CD14-positive monocyte (primary cell): ENCODE results near the gene LIF. TPM values are rescaled to one million over a fixed set of nuclear protein-coding genes. Genes with fewer than 3 reads are reported as not detected.

Experiments used
- DNase-seq, 3 donors: peaks; one replicate each; pipeline ENCODE4 v3.0.0-alpha.2; 2011 to 2022
- H2AFZ ChIP-seq: 2 replicates; pipeline ENCODE4 v1.6.0; 2012; ENCODE audit warnings: mild to moderate bottlenecking, low read depth, low read length, inconsistent platforms; ENCODE audit not compliant: insufficient read depth, poor library complexity, severe bottlenecking
- H3K27ac ChIP-seq, 2 donors: 1 replicate in 1 of 2; 2 replicates in 1 of 2; pipeline ENCODE4 v1.5.1; 2012 to 2013; ENCODE audit warnings: low read length in 2 of 2, control low read depth in 1 of 2, inconsistent platforms in 1 of 2, low read depth in 1 of 2, mild to moderate bottlenecking in 1 of 2
- H3K27me3 ChIP-seq, 2 donors: one replicate each; pipeline versions ENCODE4 v1.6.0 to v1.6.1; 2011 to 2013; ENCODE audit warnings: low read length in 2 of 2; ENCODE audit not compliant: control insufficient read depth in 2 of 2, insufficient read depth in 2 of 2
- H3K36me3 ChIP-seq, 2 donors: replicated peaks in 1 of 2; 1 replicate in 1 of 2; 2 replicates in 1 of 2; pipeline versions ENCODE4 v1.5.1 to v1.6.1; 2012 to 2013; ENCODE audit warnings: low read length in 2 of 2, control low read depth in 1 of 2, inconsistent platforms in 1 of 2, mild to moderate bottlenecking in 1 of 2; ENCODE audit not compliant: insufficient read depth in 2 of 2, control insufficient read depth in 1 of 2
- H3K4me1 ChIP-seq, 2 donors: 1 replicate in 1 of 2; 2 replicates in 1 of 2; pipeline versions ENCODE4 v1.5.1 to v1.6.1; 2012 to 2013; ENCODE audit warnings: low read length in 2 of 2, control low read depth in 1 of 2, inconsistent platforms in 1 of 2, mild to moderate bottlenecking in 1 of 2, moderate library complexity in 1 of 2; ENCODE audit not compliant: insufficient read depth in 2 of 2, control insufficient read depth in 1 of 2
- H3K4me2 ChIP-seq: replicated peaks from 2 replicates; pipeline ENCODE3; 2012; ENCODE audit warnings: low read length, moderate library complexity, mild to moderate bottlenecking; ENCODE audit not compliant: poor library complexity, severe bottlenecking; ENCODE audit errors: extremely low read depth
- H3K4me3 ChIP-seq, 3 experiments: fragments of 200-600 bp in 1 of 3; sonication (generic) in 1 of 3; replicated peaks in 1 of 3; 1 replicate in 2 of 3; 2 replicates in 1 of 3; pipeline ENCODE4 v1.5.1; 2011 to 2013; ENCODE audit warnings: low read length in 3 of 3, mild to moderate bottlenecking in 3 of 3, control low read depth in 2 of 3, low read depth in 2 of 3, inconsistent platforms in 1 of 3, moderate library complexity in 1 of 3
- H3K79me2 ChIP-seq: 2 replicates; pipeline ENCODE4 v1.6.0; 2012; ENCODE audit warnings: mild to moderate bottlenecking, control low read depth, inconsistent platforms, low read length, moderate library complexity; ENCODE audit not compliant: insufficient read depth
- H3K9ac ChIP-seq: 2 replicates; pipeline ENCODE4 v1.6.0; 2017; ENCODE audit warnings: low read length, mild to moderate bottlenecking; ENCODE audit not compliant: insufficient read depth, poor library complexity, severe bottlenecking
- H3K9me3 ChIP-seq, 2 donors: replicated peaks in 1 of 2; 1 replicate in 1 of 2; 2 replicates in 1 of 2; pipeline versions ENCODE4 v1.5.1 to v1.6.1; 2012 to 2013; ENCODE audit warnings: low read length in 2 of 2, control low read depth in 1 of 2; ENCODE audit not compliant: control insufficient read depth in 1 of 2, insufficient read depth in 1 of 2
- H4K20me1 ChIP-seq: 2 replicates; pipeline ENCODE4 v1.6.0; 2012; ENCODE audit warnings: mild to moderate bottlenecking, low read length, control low read depth, moderate library complexity; ENCODE audit not compliant: insufficient read depth
- H3K27ac Mint-ChIP-seq, 7 donors: one replicate each; pipeline ENCODE4 v1.8.0; 2020; ENCODE audit warnings: mild to moderate bottlenecking in 7 of 7, mixed read lengths in 7 of 7, moderate library complexity in 6 of 7, inconsistent platforms in 2 of 7
- H3K27me3 Mint-ChIP-seq, 3 donors: one replicate each; pipeline ENCODE4 v1.8.0; 2021 to 2022; ENCODE audit warnings: low read depth in 3 of 3, mild to moderate bottlenecking in 3 of 3, mixed read lengths in 3 of 3, moderate library complexity in 3 of 3, inconsistent platforms in 1 of 3
- H3K36me3 Mint-ChIP-seq, 2 donors: one replicate each; pipeline ENCODE4 v1.8.0; 2020; ENCODE audit warnings: mixed read lengths in 2 of 2, inconsistent platforms in 1 of 2, mild to moderate bottlenecking in 1 of 2
- H3K4me1 Mint-ChIP-seq: one replicate; pipeline ENCODE4 v1.8.0; 2020; ENCODE audit warnings: mild to moderate bottlenecking, mixed read lengths
- H3K4me3 Mint-ChIP-seq, 2 donors: one replicate each; pipeline ENCODE4 v1.8.0; 2020; ENCODE audit warnings: mild to moderate bottlenecking in 2 of 2, mixed read lengths in 2 of 2, moderate library complexity in 1 of 2
- H3K9me3 Mint-ChIP-seq, 7 donors: one replicate each; pipeline ENCODE4 v1.8.0; 2020 to 2022; ENCODE audit warnings: mixed read lengths in 7 of 7, mild to moderate bottlenecking in 6 of 7, moderate library complexity in 6 of 7, inconsistent platforms in 2 of 7
- CTCF ChIP-seq: fragments of 200-600 bp; IDR thresholded peaks from one replicate; pipeline ENCODE4 v1.8.0; 2022; ENCODE audit warnings: antibody characterized with exemption, mild to moderate bottlenecking
- WGBS: methylation state at CpG from one replicate; pipeline ENCODE4 v1.1.5; 2013; ENCODE audit warnings: missing lambda C conversion rate; ENCODE audit not compliant: insufficient coverage; 5-methylcytosine and 5-hydroxymethylcytosine counted together
- intact Hi-C, 2 donors: fragments of 100-400 bp; cut with micrococcal nuclease; formaldehyde crosslinking; loops; one replicate each; pipeline versions ENCODE4 v1.15.0 to v1.15.1; 2023
- polyA plus RNA-seq, 3 donors: library from polyadenylated mRNA; depleted of rRNA in 1 of 3; unstranded in 2 of 3; stranded (reverse) in 1 of 3; fragments of 300-500 nt in 2 of 3; fragments of >200 nt in 1 of 3; fragmentation: Illumina TruSeq in 2 of 3; gene quantifications; 1 replicate in 2 of 3; 2 replicates in 1 of 3; pipeline ENCODE4 v1.2.3, GENCODE V29; 2012 to 2021

Gene LIF
- polyA plus RNA-seq, 3 donors: 7.0 TPM; not detected in 2

GRCh38 chr22:30289141-30289979 is 42.8 kb upstream of the LIF start, which contains the start of gene CASTOR1:
Gene CASTOR1, minus strand, starts transcription at chr22:30289505. Its CDS starts 8 bp downstream, at chr22:30289497.
- Mint-ChIP-seq H3K27ac (peak within 1 kb of the TSS; percentile 58 to 90 (median 82)), H3K4me3 (peak within 1 kb of the TSS; percentile 83 to 86), H3K9me3 (peaks cover 0 to 4% (median 0%) of the 10 kb centered on the region in 7 donors), H3K27me3 (peaks cover 0 to 3% (median 1%) of the 10 kb centered on the region in 3 donors), H3K4me1 (peaks cover 33% of the 10 kb centered on the region), H3K36me3 (peaks cover 33 to 37% of the 10 kb centered on the region in 2 donors)
- Histone ChIP-seq H3K36me3 (peaks cover 24 to 35% of the 10 kb centered on the region in 2 donors), H3K4me1 (peaks cover 26 to 44% of the 10 kb centered on the region in 2 donors), H3K27me3 (no peaks in the 10 kb centered on the region), H3K9ac (peak within 1 kb of the TSS; percentile 65), H3K79me2 (no peaks in the 10 kb centered on the region), H2AFZ (peak within 1 kb of the TSS; percentile 80), H3K27ac (peak within 1 kb of the TSS; percentile 31 to 46), H3K9me3 (no peaks in the 10 kb centered on the region), H3K4me3 (peak within 1 kb of the TSS; percentile 54 to 82 (median 62)), H3K4me2 (peak within 1 kb of the TSS; percentile 90), H4K20me1 (peaks cover 5% of the 10 kb centered on the region)
- intact Hi-C loops: loop anchor here (1.0 to 10.0 kb wide), 4 partner anchors 38 to 185 kb away; partner anchors contain the start of gene TBC1D10A (in 1 of the 2)
- TF ChIP-seq CTCF: no peak
- DNase-seq: peak; percentile 86 to 93 (median 89)
- under 1% methylated on average over 75 of the region's 85 CpGs for WGBS

GRCh38 chr22:30288419-30289140 is 42.0 kb upstream of the LIF start:
- H3K9me3 ChIP-seq: no peaks in the 10 kb centered on the region
- Mint-ChIP-seq H3K27me3 (peaks cover 0 to 4% (median 2%) of the 10 kb centered on the region in 3 donors), H3K36me3 (peaks cover 26 to 29% of the 10 kb centered on the region in 2 donors), H3K27ac (peak overlapping the region; percentile 42 to 89 (median 72)), H3K4me1 (peaks cover 39% of the 10 kb centered on the region), H3K9me3 (peaks cover 0 to 4% (median 0%) of the 10 kb centered on the region in 7 donors), H3K4me3 (peak overlapping the region; percentile 83 to 86)
- WGBS: 11% methylated on average over 7 of the region's 27 CpGs
- peak overlapping the region; percentile 80 for H2AFZ ChIP-seq
- no peaks in the 10 kb centered on the region for H3K79me2 ChIP-seq
- no peak for TF ChIP-seq CTCF
- H3K4me3 ChIP-seq: peak overlapping the region; percentile 54 to 82 (median 62)
- intact Hi-C loops: loop anchor here (1.0 to 10.0 kb wide), 4 partner anchors 39 to 184 kb away; partner anchors contain the start of gene TBC1D10A (in 1 of the 2)
- H4K20me1 ChIP-seq: no peaks in the 10 kb centered on the region
- no peak for DNase-seq
- peak overlapping the region; percentile 90 for H3K4me2 ChIP-seq
- H3K27me3 ChIP-seq: no peaks in the 10 kb centered on the region
- peak overlapping the region in 1 of 2 donors; percentile 43 for H3K27ac ChIP-seq
- H3K36me3 ChIP-seq: peaks cover 16 to 27% of the 10 kb centered on the region in 2 donors
- peaks cover 27 to 52% of the 10 kb centered on the region in 2 donors for H3K4me1 ChIP-seq
- H3K9ac ChIP-seq: peak overlapping the region; percentile 65
